Measurements from ENCODE around the gene IZUMO1.
A peak's percentile ranks its signal among the peaks of the same experiment; 100 is the strongest.

The IZUMO1 gene

DNA sequence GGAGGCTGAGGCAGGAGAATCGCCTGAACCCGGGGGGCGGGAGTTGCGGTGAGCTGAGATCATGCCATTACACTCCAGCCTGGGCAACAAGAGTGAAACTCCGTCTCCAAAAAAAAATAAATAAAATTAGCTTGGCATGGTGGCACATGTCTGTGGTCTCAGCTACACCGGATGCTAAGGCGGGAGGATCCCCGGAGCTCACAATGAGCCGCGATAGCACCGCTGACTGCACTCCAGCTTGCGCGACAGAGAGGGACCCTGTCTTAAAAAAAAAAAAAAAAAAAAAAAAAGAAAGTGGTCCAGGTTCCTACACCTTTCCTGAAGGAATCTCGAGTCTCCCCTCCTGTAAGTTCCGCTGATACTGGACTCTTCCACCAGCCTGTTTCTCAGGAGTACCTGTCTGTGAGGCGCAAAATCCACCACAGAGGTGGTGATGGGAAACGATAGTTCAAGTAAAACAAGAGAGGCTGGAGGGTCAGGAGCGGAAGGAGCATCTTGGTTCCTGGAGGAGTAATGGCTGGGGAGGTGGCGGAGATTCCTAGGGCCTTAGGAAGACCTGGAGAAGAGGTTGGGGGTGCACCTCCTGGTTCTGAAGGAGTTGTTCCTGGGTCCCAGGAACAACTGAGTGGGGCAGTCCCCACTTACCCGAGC, 5.3 kb upstream of the IZUMO1 start:
- no peak for TF ChIP-seq CTCF (IDR thresholded peaks at IDR 0.05; ENCODE audit: low read depth, low read length)
- peak overlapping the region; percentile 33 to 41 for H3K4me3 ChIP-seq (replicated peaks in 1 of 2; ENCODE audit: low read depth in 2 of 2, low read length in 2 of 2)
- DNase-seq (ENCODE audit: low read depth in 2 of 2) = no peak

DNA sequence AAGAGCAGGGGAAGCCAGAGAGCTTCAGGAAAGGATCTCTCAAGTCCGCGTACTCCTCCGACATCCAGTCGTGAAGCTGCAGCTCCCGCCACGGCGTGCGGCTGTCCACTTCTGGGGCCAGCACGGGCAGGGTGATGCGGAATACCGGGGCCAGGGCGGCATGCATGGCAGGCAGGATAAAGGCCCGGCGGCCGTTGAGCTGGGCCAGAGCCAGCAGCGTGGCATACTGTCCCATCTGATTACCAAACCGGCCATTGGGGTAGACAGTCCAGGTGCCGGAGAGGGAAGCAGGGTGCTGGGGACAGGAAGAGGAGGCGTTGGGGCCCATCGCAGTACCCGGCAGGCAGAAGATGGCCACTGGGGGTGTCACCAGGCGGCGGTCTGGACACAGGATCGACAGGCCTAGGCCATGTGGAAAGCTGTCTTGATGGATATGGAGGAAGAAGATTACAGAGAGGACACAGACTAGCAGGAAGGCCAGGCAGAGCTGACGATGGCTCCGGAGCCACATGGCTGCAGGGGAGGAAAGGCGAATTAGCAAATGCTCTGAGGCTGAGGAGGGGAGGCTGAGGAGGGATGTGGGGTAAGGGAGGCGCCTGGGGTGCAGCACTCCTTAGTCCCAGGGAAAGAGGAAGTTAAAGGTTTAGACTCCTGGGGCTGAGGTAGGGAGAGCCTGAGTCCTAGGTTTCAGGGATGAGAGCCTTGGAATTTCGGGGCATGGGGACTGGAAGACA, 4.2 kb upstream of the IZUMO1 start:
- no peak for DNase-seq (ENCODE audit: low read depth in 2 of 2)
- H3K4me3 ChIP-seq (replicated peaks in 1 of 2; ENCODE audit: low read depth in 2 of 2, low read length in 2 of 2) = no peak overlapping the region
- no peak for TF ChIP-seq CTCF (IDR thresholded peaks at IDR 0.05; ENCODE audit: low read depth, low read length)

GRCh38 chr19:48750351-48750750, 3.6 kb upstream of the IZUMO1 start:
- no peak overlapping the region for H3K4me3 ChIP-seq (replicated peaks in 1 of 2; ENCODE audit: low read depth in 2 of 2, low read length in 2 of 2)
- no peak for TF ChIP-seq CTCF (IDR thresholded peaks at IDR 0.05; ENCODE audit: low read depth, low read length)
- DNase-seq (ENCODE audit: low read depth in 2 of 2) = no peak

- no peak for TF ChIP-seq CTCF (IDR thresholded peaks at IDR 0.05; ENCODE audit: low read depth, low read length)
- no peak for DNase-seq (ENCODE audit: low read depth in 2 of 2)
- H3K4me3 ChIP-seq (replicated peaks in 1 of 2; ENCODE audit: low read depth in 2 of 2, low read length in 2 of 2) = no peak overlapping the region
These were observed 3.0 kb upstream of the IZUMO1 start for GRCh38 chr19:48749571-48750198.

DNA sequence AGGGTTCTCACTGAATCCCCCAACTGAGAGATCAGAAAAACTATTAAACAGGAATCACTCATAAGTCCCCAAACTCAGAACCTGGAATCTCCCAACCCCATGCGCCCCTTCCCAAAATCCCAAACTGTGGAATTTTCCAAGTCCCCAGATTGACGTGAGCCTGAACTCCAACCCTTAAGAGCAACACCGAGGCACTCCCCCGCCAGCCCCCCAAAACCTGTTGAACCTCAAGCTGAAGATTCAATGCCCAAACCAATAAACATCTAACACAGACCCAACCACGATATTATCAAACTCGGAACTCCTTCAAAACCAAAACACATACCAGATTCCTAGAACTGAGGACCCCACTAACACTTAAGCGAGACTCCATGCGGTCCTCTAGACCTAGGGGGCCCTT, 599 bp downstream of the IZUMO1 start:
- TF ChIP-seq CTCF (IDR thresholded peaks at IDR 0.05; ENCODE audit: low read depth, low read length) = no peak
- DNase-seq (ENCODE audit: low read depth in 2 of 2) = no peak
- H3K4me3 ChIP-seq (replicated peaks in 1 of 2; ENCODE audit: low read depth in 2 of 2, low read length in 2 of 2) = no peak overlapping the region

- peak; percentile 72 to 76 for DNase-seq (ENCODE audit: low read depth in 2 of 2)
- no peak for TF ChIP-seq CTCF (IDR thresholded peaks at IDR 0.05; ENCODE audit: low read depth, low read length)
These were observed 1.3 kb downstream of the IZUMO1 start for GRCh38 chr19:48745208-48745995.

More at GRCh38 chr19:48745208-48745995, 1.3 kb downstream of the IZUMO1 start:
- H3K4me3 ChIP-seq (replicated peaks in 1 of 2; ENCODE audit: low read depth in 2 of 2, low read length in 2 of 2) = no peak overlapping the region

Data from cardiac fibroblast (primary cell).